T-cell (primary cell): ENCODE results near the gene RBMS2. TPM values are rescaled to one million over a fixed set of nuclear protein-coding genes. Genes with fewer than 3 reads are reported as not detected.

Experiments used
- ATAC-seq, 4 experiments: fragments of 200-7000 bp in 3 of 4; fragments of 150-1000 bp in 1 of 4; cut with Tn5 transposase; replicated peaks in 1 of 4; 1 replicate in 3 of 4; 2 replicates in 1 of 4; pipeline ENCODE4 v1.10.0; 2021; ENCODE audit warnings: moderate library complexity in 3 of 4, mild to moderate bottlenecking in 2 of 4, moderate number of reproducible peaks in 1 of 4
- CTCF ChIA-PET, 2 donors: fragments of 300-600 bp; sonication (Branson Sonifier 250); formaldehyde crosslinking; loops; one replicate each; lab custom pipeline; 2022; ENCODE audit warnings: antibody characterized with exemption in 2 of 2; lab: Charles Lee
- POLR2A ChIA-PET, 2 donors: fragments of 300-600 bp; sonication (Branson Sonifier 250); formaldehyde crosslinking; loops; one replicate each; lab custom pipeline; 2022; ENCODE audit warnings: antibody characterized with exemption in 2 of 2; lab: Charles Lee
- DNase-seq, 35 experiments: peaks; one replicate each; pipeline versions ENCODE4 v3.0.0 to v3.0.0-alpha.2; 2013 to 2023
- H3K27ac ChIP-seq: one replicate; pipeline ENCODE4 v1.5.1; 2013; ENCODE audit warnings: low read length
- H3K27me3 ChIP-seq, 2 experiments: replicated peaks in 1 of 2; 1 replicate in 1 of 2; 2 replicates in 1 of 2; pipeline versions ENCODE4 v1.6.1 to v1.7.0; 2013; ENCODE audit warnings: low read length in 1 of 2, mixed read lengths in 1 of 2; ENCODE audit not compliant: control insufficient read depth in 2 of 2, insufficient read depth in 2 of 2; ENCODE audit errors: extremely low read depth in 1 of 2
- H3K36me3 ChIP-seq, 2 donors: 1 replicate in 1 of 2; 2 replicates in 1 of 2; pipeline versions ENCODE4 v1.6.1 to v1.7.0; 2013; ENCODE audit warnings: low read length in 1 of 2; ENCODE audit not compliant: control insufficient read depth in 2 of 2, insufficient read depth in 1 of 2; ENCODE audit errors: extremely low read depth in 1 of 2
- H3K4me1 ChIP-seq, 2 experiments: 1 replicate in 1 of 2; 2 replicates in 1 of 2; pipeline versions ENCODE4 v1.6.1 to v1.7.0; 2013; ENCODE audit warnings: low read length in 2 of 2, mixed read lengths in 1 of 2; ENCODE audit not compliant: insufficient read depth in 2 of 2, control insufficient read depth in 1 of 2; ENCODE audit errors: extremely low read depth in 1 of 2
- H3K4me3 ChIP-seq, 2 donors: 1 replicate in 1 of 2; 2 replicates in 1 of 2; pipeline versions ENCODE4 v1.5.1 to v1.7.0; 2013; ENCODE audit warnings: mild to moderate bottlenecking in 2 of 2, low read length in 1 of 2, moderate library complexity in 1 of 2; ENCODE audit not compliant: control insufficient read depth in 1 of 2; ENCODE audit errors: extremely low read depth in 1 of 2
- H3K9me3 ChIP-seq: 2 replicates; pipeline ENCODE4 v1.7.0; 2013
- H3K27ac Mint-ChIP-seq, 2 donors: one replicate each; pipeline ENCODE4 v1.8.0; 2020 to 2021; ENCODE audit warnings: mild to moderate bottlenecking in 2 of 2, mixed read lengths in 2 of 2
- H3K27me3 Mint-ChIP-seq, 2 donors: one replicate each; pipeline ENCODE4 v1.8.0; 2021 to 2022; ENCODE audit warnings: mixed read lengths in 2 of 2
- H3K36me3 Mint-ChIP-seq: one replicate; pipeline ENCODE4 v1.8.0; 2021; ENCODE audit warnings: mixed read lengths
- H3K4me1 Mint-ChIP-seq, 3 donors: one replicate each; pipeline ENCODE4 v1.8.0; 2020 to 2022; ENCODE audit warnings: mixed read lengths in 3 of 3, mild to moderate bottlenecking in 1 of 3
- H3K4me3 Mint-ChIP-seq, 3 donors: one replicate each; pipeline ENCODE4 v1.8.0; 2020 to 2022; ENCODE audit warnings: mild to moderate bottlenecking in 3 of 3, mixed read lengths in 3 of 3, moderate library complexity in 3 of 3
- H3K9me3 Mint-ChIP-seq, 3 donors: one replicate each; pipeline ENCODE4 v1.8.0; 2020 to 2022; ENCODE audit warnings: mixed read lengths in 3 of 3
- WGBS: methylation state at CpG from one replicate; pipeline ENCODE4 v1.1.5; 2013; ENCODE audit warnings: missing lambda C conversion rate; ENCODE audit not compliant: insufficient coverage; 5-methylcytosine and 5-hydroxymethylcytosine counted together
- total RNA-seq, 35 experiments: library from RNA in 6 of 35; stranded (reverse) in 6 of 35; fragments of 120-200 nt in 1 of 35; gene quantifications; one replicate each; pipeline versions ENCODE4 v1.2.1 to v1.2.4 and lab custom pipeline; 2013 to 2026

The RBMS2 gene
- total RNA-seq, 5 donors from 2014 or later (not counting 1 experiment from before 2014, with no cell fraction given): 0.99 to 8.3 (median 4.1) TPM

GRCh38 chr12:56637621-56638020, 116.0 kb downstream of the RBMS2 start:
- Histone ChIP-seq H3K27me3 (no peaks in the 10 kb centered on the region), H3K4me1 (peaks cover 25 to 55% of the 10 kb centered on the region in 2 experiments), H3K4me3 (no peak overlapping the region), H3K27ac (peak overlapping the region; percentile 90), H3K36me3 (peaks cover 14 to 56% of the 10 kb centered on the region in 2 donors), H3K9me3 (no peaks in the 10 kb centered on the region)
- 67% methylated on average over 1 of the region's 2 CpGs for WGBS
- no peak for DNase-seq
- Mint-ChIP-seq H3K27me3 (no peaks in the 10 kb centered on the region), H3K9me3 (no peaks in the 10 kb centered on the region), H3K4me3 (no peak overlapping the region), H3K27ac (peak overlapping the region; percentile 94 to 98), H3K36me3 (peaks cover 33% of the 10 kb centered on the region), H3K4me1 (peaks cover 46 to 57% (median 53%) of the 10 kb centered on the region in 3 donors)
- ChIA-PET POLR2A (interaction anchor here in 1 of 2 donors (0.6 kb wide), 1 partner anchor 8 kb away, joined by 3 read pairs; no protein-coding TSS in a partner anchor), CTCF (interaction anchor here in 1 of 2 donors (1.2 kb wide), 1 partner anchor 9 kb away, joined by 3 read pairs; no protein-coding TSS in a partner anchor)
- ATAC-seq: no peak

GRCh38 chr12:56641219-56641618, 119.6 kb downstream of the RBMS2 start:
- peaks cover 43 to 51% (median 46%) of the 10 kb centered on the region in 3 donors for H3K4me1 Mint-ChIP-seq
- WGBS: 100% methylated on average over 1 of the region's 6 CpGs
- H3K9me3 ChIP-seq: no peaks in the 10 kb centered on the region
- no peaks in the 10 kb centered on the region for H3K27me3 ChIP-seq
- POLR2A ChIA-PET: interaction anchor here in 1 of 2 donors (0.7 to 1.2 kb wide), 2 partner anchors 12 to 903 kb away, joined by 4 to 12 read pairs; no protein-coding TSS in a partner anchor
- no peaks in the 10 kb centered on the region for H3K9me3 Mint-ChIP-seq
- no peak overlapping the region for H3K27ac Mint-ChIP-seq
- DNase-seq (no peak), ATAC-seq (no peak)
- peaks cover 16 to 74% of the 10 kb centered on the region in 2 donors for H3K36me3 ChIP-seq
- no peak overlapping the region for H3K4me3 Mint-ChIP-seq
- peaks cover 51% of the 10 kb centered on the region for H3K36me3 Mint-ChIP-seq
- H3K4me1 ChIP-seq: peaks cover 25 to 41% of the 10 kb centered on the region in 2 experiments
- no peaks in the 10 kb centered on the region for H3K27me3 Mint-ChIP-seq
- CTCF ChIA-PET: interaction anchor here in 1 of 2 donors (0.7 kb wide), 1 partner anchor 16 kb away, joined by 3 read pairs; no protein-coding TSS in a partner anchor
- no peak overlapping the region for H3K27ac ChIP-seq
- H3K4me3 ChIP-seq: no peak overlapping the region

- DNase-seq (no peak), ATAC-seq (no peak)
- H3K9me3 Mint-ChIP-seq: no peaks in the 10 kb centered on the region
- ChIA-PET POLR2A (interaction anchor here in 1 of 2 donors (0.7 to 3.7 kb wide), 2 partner anchors 8 to 32 kb away, joined by 4 to 11 read pairs; no protein-coding TSS in a partner anchor), CTCF (interaction anchor here in 1 of 2 donors (1.0 to 2.4 kb wide), 3 partner anchors 8 to 81 kb away, joined by 3 to 29 read pairs (median 4); partner anchors contain the start of gene NACA)
- H3K27me3 Mint-ChIP-seq: no peaks in the 10 kb centered on the region
- H3K36me3 Mint-ChIP-seq: peaks cover 36% of the 10 kb centered on the region
- no peaks in the 10 kb centered on the region for H3K9me3 ChIP-seq
- peak overlapping the region; percentile 89 for H3K27ac ChIP-seq
- WGBS: 30% methylated on average over 3 of the region's 4 CpGs
- peaks cover 34 to 42% (median 38%) of the 10 kb centered on the region in 3 donors for H3K4me1 Mint-ChIP-seq
- peaks cover 12 to 48% of the 10 kb centered on the region in 2 donors for H3K36me3 ChIP-seq
- H3K4me3 ChIP-seq: peak overlapping the region; percentile 97 to 99
- peak overlapping the region; percentile 99 for H3K27ac Mint-ChIP-seq
- H3K4me3 Mint-ChIP-seq: peak overlapping the region; percentile 97
- H3K27me3 ChIP-seq: no peaks in the 10 kb centered on the region
- peaks cover 18 to 37% of the 10 kb centered on the region in 2 experiments for H3K4me1 ChIP-seq
These were observed 123.0 kb downstream of the RBMS2 start for GRCh38 chr12:56644654-56645053.

- DNase-seq: no peak
- ChIA-PET CTCF (interaction anchor here in 1 of 2 donors (0.8 to 2.4 kb wide), 5 partner anchors 9 to 80 kb away, joined by 3 to 29 read pairs (median 3); partner anchors contain the start of gene NACA), POLR2A (interaction anchor here (0.6 to 3.7 kb wide), 12 partner anchors 9 to 434 kb away, joined by 3 to 11 read pairs (median 4); partner anchors contain the start of gene NACA (in 1 of the 2))
- H3K4me3 Mint-ChIP-seq: peak overlapping the region; percentile 97
- Histone ChIP-seq H3K36me3 (peaks cover 9 to 41% of the 10 kb centered on the region in 2 donors), H3K4me3 (peak overlapping the region; percentile 97 to 99), H3K4me1 (peaks cover 18 to 37% of the 10 kb centered on the region in 2 experiments), H3K9me3 (no peaks in the 10 kb centered on the region), H3K27me3 (no peaks in the 10 kb centered on the region), H3K27ac (peak overlapping the region; percentile 89)
- no peaks in the 10 kb centered on the region for H3K9me3 Mint-ChIP-seq
- H3K36me3 Mint-ChIP-seq: peaks cover 32% of the 10 kb centered on the region
- peak in 1 of 4 experiments; percentile 2 for ATAC-seq
- peaks cover 34 to 39% (median 38%) of the 10 kb centered on the region in 3 donors for H3K4me1 Mint-ChIP-seq
- WGBS: 0% methylated on average over 29 of the region's 29 CpGs
- H3K27ac Mint-ChIP-seq: peak overlapping the region; percentile 99
- no peaks in the 10 kb centered on the region for H3K27me3 Mint-ChIP-seq
These were observed 123.6 kb downstream of the RBMS2 start for GRCh38 chr12:56645201-56645716.

Other genes with a start within 250 kb of the RBMS2 start
- 100 to 1,000 TPM; 135 to 166 (median 159) TPM for gene CS, start 221.5 kb upstream of the RBMS2 start, total RNA-seq
- gene CNPY2, start 205.8 kb upstream of the RBMS2 start, total RNA-seq: 10 to 100 TPM; 52.9 to 92.8 (median 90.8) TPM
- 100 to 1,000 TPM; 126 to 187 (median 164) TPM for gene PAN2, start 187.8 kb upstream of the RBMS2 start, total RNA-seq
- gene IL23A, start 182.9 kb upstream of the RBMS2 start, total RNA-seq: 10 to 100 TPM; 16.3 to 29.9 (median 27.6) TPM
- 100 to 1,000 TPM; 117 to 187 (median 162) TPM for gene STAT2, start 161.7 kb upstream of the RBMS2 start, total RNA-seq
- not detected for gene APOF, start 159.0 kb upstream of the RBMS2 start, total RNA-seq
- gene TIMELESS, start 72.4 kb upstream of the RBMS2 start, total RNA-seq: 1 to 10 TPM; 5.0 to 7.5 (median 6.4) TPM
- gene MIP, start 67.2 kb upstream of the RBMS2 start, total RNA-seq: not detected
- 1 to 10 TPM; 4.7 to 7.3 (median 5.5) TPM for gene SPRYD4, start 53.2 kb upstream of the RBMS2 start, total RNA-seq
- gene GLS2, start 33.7 kb upstream of the RBMS2 start, total RNA-seq: 10 to 100 TPM in 1 of 5 donors, 1 to 10 TPM in 4; 2.9 to 10.1 (median 6.9) TPM
- 100 to 1,000 TPM; 149 to 257 (median 172) TPM for gene BAZ2A, start 108.5 kb downstream of the RBMS2 start, total RNA-seq
- 100 to 1,000 TPM; 252 to 290 (median 283) TPM for gene ATP5F1B, start 124.2 kb downstream of the RBMS2 start, total RNA-seq
- 100 to 1,000 TPM; 121 to 155 (median 145) TPM for gene PTGES3, start 166.5 kb downstream of the RBMS2 start, total RNA-seq
- gene NACA, start 203.5 kb downstream of the RBMS2 start, total RNA-seq: 1,000 to 10,000 TPM; 1,098 to 1,258 (median 1,167) TPM
- 10 to 100 TPM; 17.3 to 25.2 (median 22.2) TPM for gene PRIM1, start 230.5 kb downstream of the RBMS2 start, total RNA-seq
- 1 to 10 TPM in 3 of 5 donors, under 1 TPM in 2; 0.40 to 1.8 (median 1.1) TPM for gene HSD17B6, start 241.5 kb downstream of the RBMS2 start, total RNA-seq